UCSD-AML1 (cell line): ENCODE measurements around the gene VPS26B.
A peak's percentile ranks its signal among the peaks of the same experiment; 100 is the strongest.
"Not testable (repeated sequence)": the region's sequence is repeated elsewhere in the genome, so short reads cannot be mapped to it uniquely, and the experiment has no call there.

ENCODE experiments used
- DNase-seq: peaks from one replicate; lab custom pipeline; 2025; ENCODE audit not compliant: unreplicated experiment; lab: John Stamatoyannopoulos, UW

Gene VPS26B

DNA sequence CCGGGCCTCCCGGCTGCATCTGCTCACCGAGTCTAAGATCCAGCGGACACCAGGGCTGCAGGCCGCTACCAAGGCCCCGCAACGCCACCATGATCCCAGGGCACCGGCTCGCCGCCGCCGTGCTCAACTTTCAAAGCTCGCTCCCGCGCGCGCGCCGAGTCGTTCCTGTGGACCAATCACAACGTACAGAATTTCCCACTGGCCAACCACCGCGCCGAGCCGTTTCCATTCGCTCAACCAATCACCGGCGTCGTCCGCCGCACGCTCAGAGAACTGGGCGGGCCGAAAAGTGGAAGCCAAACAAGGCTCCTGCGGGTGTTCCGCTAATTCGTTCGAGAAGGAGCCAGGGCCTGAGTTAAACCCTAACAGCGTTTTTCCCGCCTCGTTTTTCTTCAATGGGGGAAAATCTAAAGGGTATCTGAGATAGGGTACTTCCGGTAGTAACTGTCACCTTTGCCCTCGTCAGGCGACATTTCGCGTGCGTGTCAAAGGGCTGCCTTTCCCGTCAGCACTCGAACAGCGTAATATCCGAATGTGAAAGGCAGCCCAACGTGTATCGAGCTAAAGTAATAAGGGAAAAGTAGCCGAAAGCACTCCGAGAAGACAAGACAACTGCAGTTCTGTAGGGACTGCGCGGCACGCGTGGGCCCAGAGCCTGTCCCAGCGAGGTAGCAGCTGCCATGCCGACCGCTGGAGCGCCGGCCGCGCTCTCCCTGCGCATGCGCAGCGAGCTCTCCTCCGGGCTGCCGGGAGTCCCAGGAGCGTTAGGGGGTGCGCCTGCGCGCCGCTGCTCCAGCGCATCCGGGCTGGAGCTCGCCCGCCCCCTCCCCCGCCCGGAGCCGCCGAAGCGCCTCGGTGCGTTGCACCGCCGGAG, at the start of gene VPS26B, which contains the start of gene NCAPD3:
Gene VPS26B, plus strand, starts transcription at position 836 of the 874 bp plus-strand sequence. CDS start 452 bp downstream, outside the sequence.
Gene NCAPD3, minus strand, starts transcription at position 132 of the 874 bp plus-strand sequence. Its CDS starts 41 bp downstream, at position 91.
- peak; percentile 96 for DNase-seq

DNA sequence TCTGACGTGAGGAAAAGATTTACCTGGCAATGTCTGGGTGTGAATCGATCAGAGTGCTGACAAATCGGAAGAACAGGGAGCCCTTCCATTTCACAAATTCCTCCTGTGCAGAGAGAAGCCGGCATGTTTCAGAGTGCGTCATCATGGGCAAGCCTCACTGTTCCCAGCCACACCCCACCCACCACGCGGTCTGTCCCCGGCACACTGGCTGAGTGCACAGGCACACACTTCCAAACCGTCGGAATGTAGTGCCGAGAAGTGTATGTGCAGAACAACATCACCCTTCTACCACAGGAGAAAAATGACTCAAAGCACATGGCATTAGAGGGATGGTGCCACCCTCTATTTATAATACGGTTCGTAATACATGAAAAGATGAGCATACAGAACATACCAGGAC, 48.2 kb upstream of the VPS26B start:
- DNase-seq: no peak

DNA sequence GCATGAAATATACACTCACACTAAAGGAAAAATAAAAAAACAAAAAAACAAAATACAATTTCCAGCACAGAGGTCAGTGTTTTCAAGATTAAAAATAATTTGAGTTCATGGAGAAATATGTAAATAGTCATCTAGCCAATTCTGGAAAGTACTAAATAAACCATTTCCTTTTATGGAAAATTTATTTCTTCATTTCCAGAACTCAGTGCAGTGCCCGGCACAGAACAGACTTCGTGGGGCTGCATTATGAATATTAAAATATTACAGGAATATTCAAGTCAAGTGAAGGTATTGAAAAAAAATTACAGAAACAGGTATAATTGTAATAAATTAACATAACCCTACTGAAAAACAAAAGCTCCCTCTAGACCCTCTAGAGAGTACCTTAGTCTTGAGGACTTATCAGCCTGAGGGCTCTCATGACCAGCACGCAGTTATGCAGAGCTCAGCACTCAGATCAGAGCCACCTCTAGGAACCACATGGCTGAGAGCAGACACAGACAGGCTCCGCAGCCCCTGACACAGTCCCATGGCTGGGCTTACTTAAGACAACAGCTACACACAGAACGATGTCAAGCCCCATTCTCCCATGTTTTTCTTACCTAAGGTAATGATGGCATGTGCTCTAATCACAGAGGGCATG, 46.3 kb upstream of the VPS26B start:
- no peak for DNase-seq

DNA sequence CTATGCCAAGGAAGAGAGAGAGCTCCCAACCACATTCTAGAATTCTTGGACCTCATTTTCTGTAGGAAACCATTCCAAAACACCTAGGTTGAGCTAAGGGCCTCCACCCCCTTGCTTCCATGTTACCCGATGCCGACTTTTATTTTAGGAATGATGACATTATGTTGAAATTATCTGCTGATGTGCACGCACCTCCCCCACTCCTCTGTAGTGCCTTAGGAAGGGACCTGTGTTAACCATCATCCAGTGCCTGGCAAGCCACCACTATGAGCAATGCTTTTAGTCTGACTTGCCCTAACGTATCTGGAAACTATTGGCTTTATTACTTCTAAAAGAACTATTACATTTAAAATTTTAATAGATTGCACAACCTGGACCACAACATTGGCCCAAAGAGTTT, 42.8 kb upstream of the VPS26B start:
- DNase-seq: no peak

DNA sequence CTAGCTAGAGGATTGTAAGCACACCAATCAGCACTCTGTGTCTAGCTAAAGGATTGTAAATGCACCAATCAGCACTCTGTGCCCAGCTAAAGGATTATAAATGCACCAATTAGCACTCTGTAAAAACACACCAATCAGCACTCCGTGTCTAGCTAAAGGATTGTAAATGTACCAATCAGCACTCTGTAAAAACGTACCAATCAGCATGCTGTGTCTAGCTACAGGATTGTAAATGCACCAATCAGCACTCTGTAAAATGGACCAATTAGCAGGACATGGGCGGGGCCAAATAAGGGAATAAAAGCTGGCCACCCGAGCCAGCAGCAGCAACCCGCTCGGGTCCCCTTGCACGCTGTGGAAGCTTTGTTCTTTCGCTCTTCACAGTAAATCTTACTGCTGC, 36.4 kb upstream of the VPS26B start:
- DNase-seq: not testable (repeated sequence)

DNA sequence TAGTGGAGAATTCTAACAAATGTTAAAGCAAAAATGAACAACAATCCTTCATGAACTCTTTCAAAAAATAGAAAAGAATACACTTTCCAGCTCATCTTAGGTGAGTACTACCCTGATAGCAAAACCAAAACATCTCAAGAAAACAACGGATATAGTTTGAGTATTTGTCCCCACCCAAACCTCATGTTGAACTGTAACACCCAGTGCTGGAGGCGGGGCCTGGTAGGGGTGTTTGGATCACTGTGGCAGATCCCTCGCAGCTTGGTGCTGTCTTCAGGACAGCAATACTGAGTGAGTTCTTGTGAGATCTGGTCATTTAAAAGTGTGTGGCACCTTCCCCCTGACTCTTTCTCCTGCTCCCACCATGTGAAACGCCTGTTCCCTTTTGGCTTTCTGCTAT, 27.7 kb upstream of the VPS26B start:
- DNase-seq: no peak

DNA sequence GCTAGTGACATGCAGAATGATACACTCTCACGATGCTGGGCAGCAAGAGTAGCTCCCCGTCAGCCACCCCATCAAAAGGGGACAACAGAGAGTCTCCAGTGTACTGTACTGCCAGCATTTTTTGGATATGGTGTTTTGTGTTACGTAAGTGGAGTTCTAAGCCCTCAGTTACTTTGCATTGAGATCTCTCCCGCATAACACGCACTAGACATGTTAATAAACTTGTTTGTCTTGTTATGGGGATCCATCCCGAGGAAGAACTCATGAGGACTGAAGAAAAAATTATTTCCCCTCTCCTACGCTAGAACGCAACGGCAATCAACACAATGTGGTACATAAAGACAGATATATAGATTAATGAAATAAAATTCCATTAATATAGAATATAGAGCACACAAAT, 24.9 kb upstream of the VPS26B start:
- DNase-seq: no peak

DNA sequence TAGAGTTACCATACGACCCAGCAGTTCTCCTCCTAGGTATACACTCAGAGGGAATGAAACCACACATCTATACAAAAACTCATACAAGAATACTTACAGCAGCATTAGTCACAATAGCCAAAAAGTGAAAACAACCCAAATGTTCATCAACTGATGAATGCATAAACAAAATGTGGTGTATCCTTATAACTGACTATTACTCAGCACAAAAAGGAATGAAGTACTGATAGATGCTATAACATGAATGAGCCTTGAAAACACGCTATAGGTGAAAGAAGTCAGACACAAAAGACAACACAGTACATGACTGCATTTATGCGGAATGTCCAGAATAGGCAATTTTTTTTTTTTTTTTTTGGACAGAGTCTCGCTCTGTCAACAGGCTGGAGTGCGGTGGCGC, 23.8 kb upstream of the VPS26B start:
- DNase-seq: no peak

DNA sequence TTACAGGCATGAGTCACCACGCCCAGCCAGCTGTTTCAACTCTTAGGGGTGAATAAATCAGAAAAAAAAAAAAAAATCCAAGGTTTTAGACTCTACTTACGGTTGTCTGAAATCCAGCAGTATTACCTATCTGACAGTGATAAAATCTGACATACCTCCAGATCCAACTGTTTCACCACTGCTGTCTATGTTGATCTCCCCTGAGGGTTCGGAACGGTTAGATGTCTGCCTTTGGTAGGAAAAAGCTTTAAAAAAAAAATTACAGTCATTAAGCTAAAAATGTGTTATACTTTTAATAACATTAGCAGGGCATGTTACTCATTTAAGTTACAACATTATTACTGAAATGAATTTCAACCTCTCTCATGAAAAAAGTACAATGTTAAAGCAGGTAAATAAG, 21.8 kb upstream of the VPS26B start:
- no peak for DNase-seq

DNA sequence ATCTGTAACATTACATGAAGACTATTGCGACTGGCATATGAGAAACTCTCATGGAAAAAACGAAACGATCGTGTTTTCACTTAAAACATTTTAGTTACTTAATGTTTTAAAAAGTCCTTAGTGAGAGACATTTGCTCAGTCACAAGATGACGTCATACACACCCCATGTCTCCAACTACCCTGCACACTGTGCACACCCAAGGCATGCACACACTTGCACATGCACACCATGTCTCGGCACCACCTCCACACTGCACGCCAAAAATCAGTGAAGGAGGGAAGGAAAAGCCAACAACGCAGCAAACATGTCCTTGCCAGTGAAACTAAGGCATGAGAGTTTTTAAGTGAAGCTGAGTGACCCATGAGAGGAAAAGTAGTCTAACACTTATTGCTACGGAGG, 18.7 kb upstream of the VPS26B start:
- DNase-seq: no peak

DNA sequence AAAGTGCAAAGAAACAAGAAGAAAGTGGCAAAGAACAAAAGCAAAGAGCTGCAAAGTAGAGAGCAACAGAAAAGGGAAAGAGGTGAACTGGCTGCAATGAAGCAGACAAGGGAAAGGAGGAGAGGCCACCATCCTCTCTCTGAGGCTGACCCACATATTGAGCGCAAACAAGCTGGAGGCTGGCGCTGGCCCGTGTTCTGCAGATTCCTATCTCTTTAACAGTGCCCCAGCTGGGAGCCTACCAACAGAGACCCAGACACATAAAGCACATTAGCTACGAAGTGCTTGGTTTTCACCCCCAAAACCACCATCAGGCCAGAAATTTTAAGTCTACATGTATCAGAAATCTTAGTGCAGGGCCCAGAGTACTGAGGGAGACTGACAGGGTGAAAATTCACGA, 18.3 kb upstream of the VPS26B start:
- DNase-seq: no peak

DNA sequence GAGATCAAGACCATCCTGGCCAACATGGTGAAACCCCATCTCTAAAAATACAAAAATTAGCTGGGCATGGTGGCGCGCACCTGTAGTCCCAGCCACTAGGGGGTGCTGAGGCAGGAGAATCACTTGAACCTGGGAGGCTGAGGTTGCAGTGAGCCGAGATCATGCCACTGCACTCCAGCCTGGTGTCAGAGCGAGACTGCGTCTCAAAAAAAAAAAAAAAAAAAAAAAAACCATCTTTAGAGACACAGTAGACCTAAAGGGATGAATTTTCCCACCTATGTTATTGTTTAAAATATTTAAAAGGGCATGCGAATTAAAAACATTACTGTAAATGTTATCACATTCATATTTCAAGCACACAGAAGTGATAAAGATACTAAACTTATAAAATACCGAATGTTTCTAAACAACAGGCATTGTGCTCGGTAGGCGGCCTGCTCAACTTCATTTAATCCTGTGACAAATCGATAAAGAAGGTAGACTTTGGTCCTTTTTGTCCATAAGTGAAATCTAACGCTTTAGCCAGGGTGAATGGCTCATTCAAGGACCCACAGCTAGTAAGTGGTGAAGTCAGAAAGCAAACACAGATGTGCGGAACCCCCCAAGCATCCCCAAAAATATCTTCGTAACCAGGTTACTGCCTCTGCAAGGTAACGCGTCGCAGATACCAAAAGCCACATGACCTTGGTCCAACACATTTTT, 16.8 kb upstream of the VPS26B start:
- peak; percentile 30 for DNase-seq

DNA sequence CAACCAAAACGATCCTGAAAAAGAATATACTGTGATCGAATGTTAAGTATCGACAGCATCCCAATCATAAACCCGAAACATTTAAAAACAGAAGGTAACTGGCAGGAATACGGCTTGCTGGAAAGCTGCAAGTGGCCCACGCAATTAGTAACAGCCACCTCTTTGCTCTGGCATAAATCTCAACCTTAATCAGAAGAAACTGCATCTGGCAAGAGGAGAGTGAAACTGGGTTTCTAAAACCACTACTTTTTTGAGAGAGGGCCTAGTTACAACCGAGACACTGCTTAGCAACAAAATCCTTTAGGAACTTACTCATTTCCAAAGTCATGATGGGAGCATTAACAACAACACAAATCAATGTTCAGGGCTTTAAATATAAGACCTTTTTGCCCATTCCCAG, 8.6 kb upstream of the VPS26B start:
- no peak for DNase-seq

DNA sequence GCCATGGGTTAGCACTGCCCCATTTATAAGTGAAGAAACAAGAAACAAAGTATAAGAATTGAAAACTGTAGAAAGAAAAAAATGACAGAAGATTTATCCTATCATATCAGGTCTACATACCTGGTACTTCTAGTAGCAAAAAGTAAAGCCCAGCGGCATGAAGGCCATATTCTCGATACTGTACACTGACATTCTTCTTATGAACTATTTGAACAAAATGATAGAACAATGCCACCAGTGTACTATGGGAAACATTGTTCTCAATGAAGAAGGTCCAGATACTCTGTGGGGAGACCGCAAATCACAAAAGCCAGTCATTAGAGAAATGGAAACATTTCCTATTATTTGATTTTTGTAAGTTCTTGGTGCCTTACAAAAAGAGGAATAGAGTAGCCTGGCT, 7.7 kb upstream of the VPS26B start:
- DNase-seq: no peak

DNA sequence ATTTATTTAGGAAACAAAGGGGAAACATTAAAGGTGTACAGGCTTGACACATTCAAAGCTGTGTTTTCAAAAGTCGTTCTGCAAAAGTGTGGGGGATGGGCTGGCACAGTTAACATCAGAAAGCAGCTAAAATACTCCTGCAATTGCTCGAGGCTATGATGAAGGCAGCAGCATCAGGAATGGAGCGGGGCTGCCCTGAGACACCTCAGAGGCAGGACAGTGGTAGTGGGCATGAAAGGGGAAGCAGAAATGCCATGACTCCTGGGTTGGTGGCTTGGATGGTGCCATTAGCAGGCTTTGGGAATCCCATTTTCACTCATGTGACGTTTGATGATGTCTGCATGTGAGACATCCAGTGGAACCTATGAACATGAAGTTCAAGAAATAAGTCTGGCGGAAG, 1.4 kb upstream of the VPS26B start:
- no peak for DNase-seq

DNA sequence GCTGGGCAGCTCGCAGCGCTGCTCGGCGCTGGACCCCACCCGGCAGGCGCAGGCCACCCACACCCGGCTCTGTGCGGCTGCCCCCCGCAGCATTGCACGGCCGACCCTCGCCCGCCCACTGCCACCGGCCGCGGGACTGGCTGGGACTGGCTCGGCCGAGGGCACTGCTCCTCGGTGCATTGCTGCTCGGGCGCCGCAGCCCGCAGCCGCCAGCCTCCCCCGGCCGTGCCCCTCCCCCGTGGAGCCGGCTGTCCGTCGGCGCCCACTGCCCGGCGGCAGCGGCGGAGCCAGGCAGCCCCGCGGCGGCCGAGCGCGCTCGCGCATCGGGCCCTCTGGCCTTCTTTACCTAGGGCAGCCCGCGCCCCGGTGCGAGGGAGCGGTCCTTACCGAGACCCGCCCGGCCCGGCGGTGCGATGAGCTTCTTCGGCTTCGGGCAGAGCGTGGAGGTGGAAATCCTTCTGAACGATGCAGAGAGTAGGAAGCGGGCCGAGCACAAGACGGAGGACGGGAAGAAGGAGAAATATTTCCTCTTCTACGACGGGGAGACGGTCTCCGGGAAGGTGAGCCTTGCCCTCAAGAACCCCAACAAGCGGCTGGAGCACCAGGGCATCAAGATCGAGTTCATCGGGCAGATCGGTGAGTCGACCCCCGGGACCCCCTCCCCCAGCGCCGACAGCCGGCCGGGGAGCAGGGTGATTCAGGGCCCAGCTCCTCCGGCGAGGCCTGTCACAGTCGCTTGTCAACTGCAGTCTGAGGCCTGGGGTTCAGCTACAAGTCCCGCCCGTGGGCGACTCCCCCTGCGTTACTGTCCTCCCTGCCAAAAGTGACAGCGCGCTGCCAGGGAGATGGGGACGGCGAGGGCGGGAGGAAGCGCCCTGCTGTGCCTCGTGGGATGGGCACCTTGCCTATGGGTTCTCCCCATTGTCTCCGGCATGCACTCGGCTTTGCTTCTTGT, 516 bp downstream of the VPS26B start:
- DNase-seq: peak; percentile 44

DNA sequence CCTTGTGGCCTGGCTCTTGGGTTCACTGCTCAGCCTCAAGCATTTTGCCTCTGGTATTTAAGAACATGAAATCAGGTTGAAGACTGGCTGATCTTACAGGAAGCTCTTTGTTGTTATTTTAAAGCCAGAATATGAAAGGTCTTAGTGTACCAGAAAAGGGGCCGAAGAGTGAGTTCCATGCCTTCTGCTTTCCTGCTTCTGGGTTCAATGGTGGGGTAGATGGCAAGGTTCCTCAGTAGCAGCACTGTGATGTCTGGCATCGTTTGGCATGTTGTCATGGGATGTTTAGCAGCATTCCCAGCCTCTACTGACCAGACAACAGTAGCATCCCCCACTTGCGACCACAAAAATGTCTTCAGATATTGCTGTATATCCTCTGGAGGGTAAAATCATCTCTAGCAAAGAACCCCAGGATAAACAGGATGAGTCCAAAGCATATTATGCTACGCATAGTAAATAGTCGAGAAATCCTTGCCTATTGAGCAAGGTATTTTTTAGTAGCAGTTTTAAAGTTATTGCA, 2.4 kb downstream of the VPS26B start:
- no peak for DNase-seq

DNA sequence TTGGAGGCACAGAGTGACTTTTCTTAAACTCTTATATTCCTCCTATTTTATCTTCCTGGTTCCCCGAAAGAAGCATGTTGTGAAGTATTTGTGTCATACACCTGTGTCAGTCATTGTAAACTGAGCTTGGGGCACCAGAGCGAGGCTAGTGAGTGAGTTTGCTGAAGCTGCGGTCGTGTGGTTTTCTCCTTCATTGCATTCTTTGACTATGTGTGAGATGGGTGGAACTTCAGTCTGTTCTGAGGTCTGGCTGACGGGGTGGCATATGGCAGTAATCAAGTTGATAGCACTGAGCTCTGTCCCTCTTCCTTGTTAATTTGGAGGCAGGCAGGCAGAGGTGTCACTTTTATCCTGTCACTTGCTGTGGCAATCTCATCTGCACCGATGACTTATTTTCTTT, 4.2 kb downstream of the VPS26B start:
- no peak for DNase-seq

DNA sequence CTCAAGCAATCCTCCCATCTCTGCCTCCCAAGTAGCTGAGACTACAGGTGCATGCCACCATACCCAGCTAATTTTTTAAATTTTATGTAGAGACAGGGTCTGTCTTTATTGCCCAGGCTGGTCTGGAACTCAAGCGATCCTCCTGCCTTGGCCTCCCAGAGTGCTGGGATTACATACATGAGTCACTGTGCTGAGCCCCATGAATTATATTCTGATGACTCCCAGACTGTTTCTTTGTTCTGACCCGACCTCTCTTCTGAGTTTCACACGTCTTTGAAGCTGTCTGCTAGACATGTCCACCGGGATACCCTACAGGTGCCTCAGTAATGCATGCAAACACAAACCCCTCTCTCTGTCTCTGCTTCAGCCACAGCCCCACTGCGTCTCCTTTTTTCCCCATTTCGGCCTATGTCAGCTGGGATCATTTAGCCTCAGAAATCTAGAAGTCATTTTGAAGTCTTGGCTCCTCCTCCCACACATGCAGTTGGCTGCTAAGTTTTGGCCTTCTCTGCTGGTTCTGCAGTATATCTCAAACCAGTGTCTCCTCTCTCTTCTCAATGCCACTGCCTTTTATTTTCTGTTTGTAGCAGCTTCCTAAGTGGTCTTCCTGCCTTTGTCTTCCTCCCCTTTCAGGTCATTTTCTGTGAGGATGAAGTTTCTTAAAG, 4.8 kb downstream of the VPS26B start:
- DNase-seq: no peak

DNA sequence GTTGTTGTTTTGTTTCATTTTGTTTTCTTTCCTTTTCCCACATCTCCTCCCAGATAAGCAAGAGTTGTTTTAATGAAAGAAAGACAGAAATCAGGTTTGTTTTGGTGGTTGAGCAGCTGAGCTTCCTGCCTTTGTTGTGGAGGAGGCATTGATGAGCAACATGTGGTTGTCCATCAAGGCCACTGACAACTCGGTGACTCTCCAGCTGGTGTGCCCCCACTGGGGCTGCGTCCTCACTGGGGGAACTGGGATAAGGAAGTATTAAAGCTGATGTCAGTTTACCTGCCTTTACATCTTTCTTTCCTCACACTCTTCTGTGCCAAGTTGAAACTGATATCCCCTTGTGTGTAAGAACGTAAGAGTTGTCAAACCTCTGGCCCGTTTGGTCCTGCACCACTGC, 5.9 kb downstream of the VPS26B start:
- no peak for DNase-seq
